NB4 (cell line): ENCODE measurements around the gene TTC32.

Source experiments
- CTCF ChIP-seq: IDR thresholded peaks from one replicate; pipeline ENCODE4 v1.5.1; 2012; ENCODE audit warnings: low read depth, low read length
- POLR2A ChIP-seq: IDR thresholded peaks from 2 replicates; pipeline ENCODE4 v1.6.1; 2011; ENCODE audit warnings: mild to moderate bottlenecking; ENCODE audit not compliant: insufficient read length; ENCODE audit errors: extremely low read depth

DNA sequence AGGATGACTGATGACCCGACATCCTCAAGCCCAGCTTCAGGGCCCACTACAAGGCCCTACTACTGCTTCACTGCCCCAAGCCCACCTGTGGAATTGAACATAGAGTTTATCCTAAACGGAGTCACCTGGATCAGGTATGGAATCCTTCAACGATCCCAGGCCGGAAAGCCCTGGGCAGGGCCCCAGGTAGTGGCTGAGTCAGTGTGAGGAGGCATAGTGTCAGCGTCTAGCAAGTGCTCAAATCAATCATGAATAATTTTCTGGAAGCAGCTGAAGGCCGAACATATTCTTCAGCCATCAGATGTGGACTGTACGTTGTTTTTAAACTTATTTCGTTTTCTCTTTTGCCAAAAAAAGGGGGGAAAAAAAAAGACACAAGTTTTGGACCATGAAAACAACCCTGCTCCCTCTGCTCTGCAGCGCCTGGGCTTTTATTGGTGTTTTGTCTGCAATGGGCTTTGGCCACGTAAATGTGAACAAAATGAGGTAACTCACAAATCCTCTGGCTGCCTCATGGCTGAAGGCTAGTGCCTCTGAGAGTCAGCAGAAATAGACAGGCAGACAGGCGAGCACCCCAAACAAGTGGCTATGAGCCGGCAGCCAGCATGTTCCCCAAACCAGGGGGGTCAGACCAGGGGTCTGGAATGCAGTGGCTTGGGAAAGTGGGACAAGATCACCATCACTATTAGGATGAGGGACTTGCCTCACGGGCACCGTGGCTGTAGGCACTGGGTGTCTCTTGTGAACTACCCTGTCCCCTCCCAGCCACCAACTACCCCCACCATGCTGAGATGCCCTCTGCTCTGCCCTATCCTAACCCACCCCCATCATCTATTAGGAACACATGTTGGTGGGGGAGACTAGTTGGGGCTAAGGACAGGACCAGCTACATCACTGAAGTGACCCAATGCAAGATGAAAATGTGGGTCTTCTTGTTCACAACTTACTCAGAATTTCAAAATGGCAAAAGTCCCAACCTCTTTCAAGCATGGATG, 51.4 kb downstream of the TTC32 start:
- no peak for TF ChIP-seq POLR2A
- no peak for TF ChIP-seq CTCF
